PC-3 (cell line): ENCODE results near the gene LRRC41. TPM values are rescaled to one million over a fixed set of nuclear protein-coding genes. Genes with fewer than 3 reads are reported as not detected.

ENCODE experiments used
- ATAC-seq: fragments of 200-7000 bp; cut with Tn5 transposase; 2 replicates; pipeline ENCODE4 v1.9.1; 2020; ENCODE audit warnings: mild to moderate bottlenecking, moderate library complexity
- BruUV-seq: library from RNA; stranded (reverse); fragments of 400-500 nt; replicated peaks from 2 replicates; lab custom pipeline; 2021; lab: Mats Ljungman, UMichigan
- CTCF ChIA-PET: fragments of 300-600 bp; sonication (Branson Sonifier 250); formaldehyde crosslinking; loops from one replicate; lab custom pipeline; 2022; ENCODE audit warnings: antibody characterized with exemption; lab: Charles Lee
- POLR2A ChIA-PET: fragments of 300-600 bp; sonication (Branson Sonifier 250); formaldehyde crosslinking; loops from one replicate; lab custom pipeline; 2022; ENCODE audit warnings: antibody characterized with exemption; ENCODE audit not compliant: unreplicated experiment; lab: Charles Lee
- DNase-seq: peaks from one replicate; pipeline ENCODE4 v3.0.0-alpha.2; 2015
- H2AFZ ChIP-seq: fragments of 300-600 bp; sonication (generic); 2 replicates; pipeline ENCODE4 v1.6.0; 2016; ENCODE audit warnings: antibody characterized with exemption, low read length
- H3F3A ChIP-seq: fragments of 300-600 bp; sonication (generic); one replicate; pipeline ENCODE4 v1.6.0; 2017; ENCODE audit warnings: antibody characterized with exemption, low read length, control low read depth, mild to moderate bottlenecking; ENCODE audit not compliant: unreplicated experiment
- H3K27ac ChIP-seq: fragments of 300-600 bp; sonication (generic); 2 replicates; pipeline ENCODE4 v1.5.1; 2016; ENCODE audit warnings: mild to moderate bottlenecking, low read length
- H3K27me3 ChIP-seq: fragments of 300-600 bp; sonication (generic); 2 replicates; pipeline ENCODE4 v1.6.1; 2016; ENCODE audit warnings: low read length, mixed read lengths
- H3K36me3 ChIP-seq: fragments of 300-600 bp; sonication (generic); 2 replicates; pipeline ENCODE4 v1.6.1; 2016; ENCODE audit warnings: low read depth, mixed run types, low read length, mixed read lengths
- H3K4me1 ChIP-seq: fragments of 300-600 bp; sonication (generic); 2 replicates; pipeline ENCODE4 v1.5.1; 2016; ENCODE audit warnings: low read length; ENCODE audit not compliant: insufficient read depth
- H3K4me2 ChIP-seq: fragments of 300-600 bp; sonication (generic); 2 replicates; pipeline ENCODE4 v1.6.0; 2016; ENCODE audit warnings: low read length
- H3K4me3 ChIP-seq: fragments of 300-600 bp; sonication (generic); 2 replicates; pipeline ENCODE4 v1.5.1; 2016; ENCODE audit warnings: mild to moderate bottlenecking, low read length, mixed read lengths
- H3K79me2 ChIP-seq: fragments of 300-600 bp; sonication (generic); 2 replicates; pipeline ENCODE4 v1.6.1; 2017; ENCODE audit warnings: low read length, mixed read lengths
- H3K9ac ChIP-seq: fragments of 300-600 bp; sonication (generic); 2 replicates; pipeline ENCODE4 v1.6.0; 2016; ENCODE audit warnings: mild to moderate bottlenecking, low read length
- H3K9me2 ChIP-seq: fragments of 300-600 bp; sonication (generic); replicated peaks from 2 replicates; pipeline ENCODE4 v1.6.1; 2016; ENCODE audit warnings: mixed run types, low read length, mixed read lengths
- H3K9me3 ChIP-seq: fragments of 300-600 bp; sonication (generic); 2 replicates; pipeline ENCODE4 v1.6.1; 2016; ENCODE audit warnings: low read length, mixed read lengths
- H4K20me1 ChIP-seq: fragments of 300-600 bp; sonication (generic); 2 replicates; pipeline ENCODE4 v1.6.1; 2016; ENCODE audit warnings: low read length, mixed read lengths
- EZH2 ChIP-seq: fragments of 300-600 bp; sonication (generic); IDR thresholded peaks from one replicate; pipeline ENCODE4 v1.6.1; 2017; ENCODE audit warnings: antibody characterized with exemption, mild to moderate bottlenecking, low read length; ENCODE audit not compliant: unreplicated experiment
- EZH2phosphoT487 ChIP-seq: fragments of 300-600 bp; sonication (generic); IDR thresholded peaks from 2 replicates; pipeline ENCODE4 v1.6.1; 2018; ENCODE audit warnings: mild to moderate bottlenecking, antibody characterized with exemption, low read length, borderline replicate concordance
- intact Hi-C: fragments of 100-400 bp; cut with micrococcal nuclease; formaldehyde crosslinking; loops from 2 replicates; pipeline ENCODE4 v1.9.0; 2023
- total RNA-seq: library from RNA; depleted of rRNA; stranded (reverse); fragments of >200 nt; gene quantifications from 2 replicates; pipeline ENCODE4 v1.2.3, GENCODE V29; 2014
- TF ChIP-seq, protein P1 (sequence below): fragments of 300-600 bp; sonication (generic); conservative IDR thresholded peaks from 2 replicates; pipeline ENCODE4 v1.5.1; 2017; ENCODE audit warnings: antibody characterized with exemption, low read depth, mild to moderate bottlenecking, low read length

LRRC41 gene
- total RNA-seq, 1 experiment from 2014 or later: 52.7 TPM

DNA sequence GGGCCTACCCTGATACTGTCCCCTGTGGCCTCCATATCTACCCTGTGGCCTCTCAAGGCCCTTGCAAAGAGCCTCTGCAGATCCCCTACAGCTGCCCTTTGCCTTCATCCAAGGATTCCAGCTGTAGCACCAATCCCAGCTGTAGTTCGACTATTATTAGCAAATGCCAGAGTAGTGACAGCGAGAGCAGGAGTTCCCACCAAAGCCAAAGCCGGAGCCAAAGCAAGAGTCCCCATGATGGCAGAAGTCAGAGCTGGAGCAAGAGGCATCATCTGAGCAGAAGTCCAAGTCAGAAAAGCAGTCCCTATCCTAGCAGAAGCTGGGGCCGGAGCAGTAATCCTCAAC, 39.9 kb upstream of the LRRC41 start:
- ATAC-seq (no peak), DNase-seq (no peak)
- Histone ChIP-seq H3K4me3 (no peak overlapping the region), H3K27me3 (no peaks in the 10 kb centered on the region), H4K20me1 (no peaks in the 10 kb centered on the region), H3K27ac (no peak overlapping the region), H3K79me2 (peaks cover 39% of the 10 kb centered on the region), H3K9me2 (no peaks in the 10 kb centered on the region), H3F3A (no peaks in the 10 kb centered on the region), H3K9me3 (no peaks in the 10 kb centered on the region), H3K4me1 (peaks cover 21% of the 10 kb centered on the region), H3K9ac (no peak overlapping the region), H3K36me3 (peaks cover 22% of the 10 kb centered on the region; the same call in 1 of the 2 replicates), H3K4me2 (no peak overlapping the region), H2AFZ (no peak overlapping the region)
- ChIA-PET CTCF (no interaction called here), POLR2A (no interaction called here)
- intact Hi-C loops: no loop called here
- no TSS peak for BruUV-seq
- no peak for TF ChIP-seq EZH2phosphoT487
- no peak for TF ChIP-seq EZH2
- TF ChIP-seq, protein P1, sequence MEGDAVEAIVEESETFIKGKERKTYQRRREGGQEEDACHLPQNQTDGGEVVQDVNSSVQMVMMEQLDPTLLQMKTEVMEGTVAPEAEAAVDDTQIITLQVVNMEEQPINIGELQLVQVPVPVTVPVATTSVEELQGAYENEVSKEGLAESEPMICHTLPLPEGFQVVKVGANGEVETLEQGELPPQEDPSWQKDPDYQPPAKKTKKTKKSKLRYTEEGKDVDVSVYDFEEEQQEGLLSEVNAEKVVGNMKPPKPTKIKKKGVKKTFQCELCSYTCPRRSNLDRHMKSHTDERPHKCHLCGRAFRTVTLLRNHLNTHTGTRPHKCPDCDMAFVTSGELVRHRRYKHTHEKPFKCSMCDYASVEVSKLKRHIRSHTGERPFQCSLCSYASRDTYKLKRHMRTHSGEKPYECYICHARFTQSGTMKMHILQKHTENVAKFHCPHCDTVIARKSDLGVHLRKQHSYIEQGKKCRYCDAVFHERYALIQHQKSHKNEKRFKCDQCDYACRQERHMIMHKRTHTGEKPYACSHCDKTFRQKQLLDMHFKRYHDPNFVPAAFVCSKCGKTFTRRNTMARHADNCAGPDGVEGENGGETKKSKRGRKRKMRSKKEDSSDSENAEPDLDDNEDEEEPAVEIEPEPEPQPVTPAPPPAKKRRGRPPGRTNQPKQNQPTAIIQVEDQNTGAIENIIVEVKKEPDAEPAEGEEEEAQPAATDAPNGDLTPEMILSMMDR: no peak

DNA sequence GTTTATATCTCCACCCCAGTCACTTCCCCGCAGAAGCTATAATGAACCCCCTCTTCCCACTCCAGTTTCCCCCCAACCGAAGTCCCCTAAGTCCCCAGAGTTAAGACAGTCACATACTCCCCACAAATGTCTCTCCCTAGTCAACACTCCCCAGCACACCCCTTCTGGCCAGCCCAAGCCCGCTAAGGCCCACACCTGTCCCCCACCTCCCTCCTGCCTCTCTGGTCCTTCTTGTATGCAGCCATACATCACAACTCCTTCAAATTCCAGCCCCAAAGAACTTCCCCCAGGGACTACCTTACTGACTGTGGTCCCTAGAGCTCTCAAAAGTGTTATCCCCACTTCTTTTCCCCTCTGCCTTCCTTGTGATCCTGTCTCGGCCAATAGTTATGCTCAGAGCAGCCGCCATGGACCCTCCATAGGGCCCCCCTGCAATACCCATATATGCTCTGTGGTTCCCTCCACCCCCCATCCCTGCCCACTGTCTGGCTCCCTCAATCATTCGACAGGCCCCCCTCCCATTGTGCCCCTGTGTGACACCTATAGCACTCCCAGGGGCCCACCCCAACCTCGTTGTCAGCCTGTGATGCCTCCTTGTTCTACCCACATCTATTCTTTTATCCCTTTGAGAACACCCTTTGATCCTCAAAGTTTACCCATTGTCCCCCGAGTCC, 39.4 kb upstream of the LRRC41 start:
- no peaks in the 10 kb centered on the region for H3K27me3 ChIP-seq
- no peak overlapping the region for H2AFZ ChIP-seq
- no peaks in the 10 kb centered on the region for H3K9me3 ChIP-seq
- H3K4me2 ChIP-seq: no peak overlapping the region
- peaks cover 22% of the 10 kb centered on the region; the same call in 1 of the 2 replicates for H3K36me3 ChIP-seq
- H3K27ac ChIP-seq: no peak overlapping the region
- no peaks in the 10 kb centered on the region for H3F3A ChIP-seq
- no peak overlapping the region for H3K9ac ChIP-seq
- ATAC-seq: no peak
- TF ChIP-seq EZH2: no peak
- no peak for TF ChIP-seq EZH2phosphoT487
- TF ChIP-seq, protein P1: no peak
- H3K79me2 ChIP-seq: peaks cover 39% of the 10 kb centered on the region
- no TSS peak for BruUV-seq
- H3K9me2 ChIP-seq: no peaks in the 10 kb centered on the region
- no peaks in the 10 kb centered on the region for H4K20me1 ChIP-seq
- no peak overlapping the region for H3K4me3 ChIP-seq
- intact Hi-C loops: no loop called here
- DNase-seq: no peak
- ChIA-PET POLR2A (no interaction called here), CTCF (no interaction called here)
- H3K4me1 ChIP-seq: peaks cover 21% of the 10 kb centered on the region

DNA sequence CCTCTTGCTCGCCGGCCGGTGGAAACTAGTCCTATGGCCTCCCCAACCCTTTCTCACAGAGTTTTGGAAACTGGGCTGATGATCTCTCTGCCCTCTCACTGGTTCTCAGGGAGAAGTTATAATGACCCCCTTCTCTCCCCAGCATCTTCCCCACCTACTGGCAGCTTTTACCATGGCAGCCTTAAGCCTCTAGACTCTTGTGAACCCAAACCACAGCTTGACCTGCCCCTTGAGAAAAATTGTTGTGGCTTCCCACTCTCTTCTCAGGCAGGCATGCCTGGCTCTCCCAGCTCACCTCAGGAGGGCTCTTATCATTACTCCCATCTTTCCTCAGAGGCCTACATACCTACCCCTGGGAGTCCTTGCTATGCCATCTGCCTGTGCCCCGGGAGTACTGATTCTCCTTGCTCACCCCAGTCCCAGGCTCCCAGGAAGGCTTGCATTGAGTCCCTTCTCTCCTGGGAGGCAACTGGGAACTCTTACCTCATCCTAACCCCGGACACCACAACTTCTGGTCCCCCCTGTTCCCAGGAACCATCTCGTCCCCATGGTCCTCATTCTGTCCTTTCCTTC, 38.8 kb upstream of the LRRC41 start:
- peaks cover 22% of the 10 kb centered on the region; the same call in 1 of the 2 replicates for H3K36me3 ChIP-seq
- H2AFZ ChIP-seq: no peak overlapping the region
- no peak for ATAC-seq
- no peaks in the 10 kb centered on the region for H3K27me3 ChIP-seq
- peak overlapping the region; percentile 88; the same call in 1 of the 2 replicates for H3K4me3 ChIP-seq
- DNase-seq: peak; percentile 23
- no peaks in the 10 kb centered on the region for H3F3A ChIP-seq
- H4K20me1 ChIP-seq: no peaks in the 10 kb centered on the region
- H3K4me1 ChIP-seq: peaks cover 14% of the 10 kb centered on the region
- ChIA-PET POLR2A (no interaction called here), CTCF (interaction anchor here (0.6 kb wide), 1 partner anchor 97 kb away, joined by 7 read pairs; no protein-coding TSS in a partner anchor)
- no peak overlapping the region for H3K27ac ChIP-seq
- H3K9me2 ChIP-seq: no peaks in the 10 kb centered on the region
- TF ChIP-seq, protein P1: peak; percentile 40
- TF ChIP-seq EZH2phosphoT487: no peak
- BruUV-seq: no TSS peak
- peaks cover 39% of the 10 kb centered on the region for H3K79me2 ChIP-seq
- intact Hi-C loops: no loop called here
- H3K4me2 ChIP-seq: peak overlapping the region; percentile 86
- H3K9me3 ChIP-seq: no peaks in the 10 kb centered on the region
- H3K9ac ChIP-seq: no peak overlapping the region
